Measurements from ENCODE around the gene DMTF1. TPM values are rescaled to one million over a fixed set of nuclear protein-coding genes. Genes with fewer than 3 reads are reported as not detected.

Gene DMTF1
- total and polyA plus RNA-seq, 2 of the 4 experiments (the other 2 are of a cell fraction) = 59.0 to 69.0 TPM

DNA sequence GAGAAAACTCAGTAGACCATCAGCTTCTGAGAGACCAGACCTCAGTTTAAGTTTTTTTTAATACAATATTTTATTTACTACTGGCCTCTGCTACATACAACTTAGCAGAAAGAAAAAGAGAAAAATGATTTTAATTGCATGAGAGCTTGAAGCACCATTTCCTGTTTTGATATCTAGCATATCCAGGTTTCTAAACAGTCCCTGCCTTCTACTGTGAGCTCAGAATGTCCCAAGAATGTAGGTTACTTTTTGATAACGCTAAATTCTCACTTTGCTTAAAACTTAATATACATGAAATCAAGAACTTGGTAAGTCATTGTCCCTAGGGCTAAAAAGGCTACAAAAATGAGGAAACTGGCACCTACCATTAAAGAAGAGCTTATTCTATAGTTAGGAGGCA, 60.2 kb downstream of the DMTF1 start:
- no peak overlapping the region for H2AK5ac ChIP-seq (ENCODE audit: low read depth, low read length)
- H3K18ac ChIP-seq (ENCODE audit: low read depth, low read length) = no peak overlapping the region
- H3K4me1 ChIP-seq (ENCODE audit: control insufficient read depth, insufficient read depth, low read length) = peaks cover 2% of the 10 kb centered on the region; the same call in 1 of the 2 replicates
- no peak overlapping the region for H2BK120ac ChIP-seq (ENCODE audit: low read depth, low read length)
- H3K14ac ChIP-seq (replicated peaks; ENCODE audit: low read depth, low read length) = no peak overlapping the region
- H3K27ac ChIP-seq (ENCODE audit: insufficient read depth, low read length) = no peak overlapping the region
- CTCF ChIA-PET = no interaction called here
- H3K4me3 ChIP-seq (ENCODE audit: insufficient read depth, low read depth, low read length) = no peak overlapping the region
- no peak overlapping the region for H3K23ac ChIP-seq (ENCODE audit: low read depth, low read length)
- in situ Hi-C loops (cut with MboI; ENCODE audit: low sequenced_read_pairs) (no loop called here), dilution Hi-C loops (cut with HindIII; ENCODE audit: low sequenced_read_pairs, unreplicated experiment) (no loop called here), intact Hi-C loops (cut with micrococcal nuclease) (no loop called here)
- TF ChIP-seq POLR2A (IDR thresholded peaks at IDR 0.05; ENCODE audit: low read depth, low read length) (no peak), ELK1 (IDR thresholded peaks at IDR 0.05; ENCODE audit: borderline replicate concordance, low read depth, low read length) (no peak), CEBPB (IDR thresholded peaks at IDR 0.05; ENCODE audit: low read depth, low read length) (no peak), USF2 (IDR thresholded peaks at IDR 0.05; ENCODE audit: low read depth, low read length) (no peak), NFE2L2 (IDR thresholded peaks at IDR 0.05; ENCODE audit: low read depth, low read length) (no peak), CHD1 (IDR thresholded peaks at IDR 0.05; ENCODE audit: low read depth, low read length) (no peak), FOS (IDR thresholded peaks at IDR 0.05; ENCODE audit: low read depth, low read length) (no peak), RCOR1 (IDR thresholded peaks at IDR 0.05; ENCODE audit: insufficient replicate concordance, low read length) (no peak), RFX5 (IDR thresholded peaks at IDR 0.05; ENCODE audit: low read depth, low read length) (no peak), SMC3 (IDR thresholded peaks at IDR 0.05; ENCODE audit: low read depth, low read length) (no peak), RAD21 (IDR thresholded peaks at IDR 0.05; ENCODE audit: low read length) (no peak), MAZ (IDR thresholded peaks at IDR 0.05; ENCODE audit: borderline replicate concordance, low read depth, low read length) (no peak), MAFK (IDR thresholded peaks at IDR 0.05; ENCODE audit: low read depth, low read length) (no peak), MXI1 (IDR thresholded peaks at IDR 0.05; ENCODE audit: borderline replicate concordance, low read depth, low read length) (no peak), BHLHE40 (IDR thresholded peaks at IDR 0.05; ENCODE audit: low read depth, low read length) (no peak)
- TF ChIP-seq, protein P1, sequence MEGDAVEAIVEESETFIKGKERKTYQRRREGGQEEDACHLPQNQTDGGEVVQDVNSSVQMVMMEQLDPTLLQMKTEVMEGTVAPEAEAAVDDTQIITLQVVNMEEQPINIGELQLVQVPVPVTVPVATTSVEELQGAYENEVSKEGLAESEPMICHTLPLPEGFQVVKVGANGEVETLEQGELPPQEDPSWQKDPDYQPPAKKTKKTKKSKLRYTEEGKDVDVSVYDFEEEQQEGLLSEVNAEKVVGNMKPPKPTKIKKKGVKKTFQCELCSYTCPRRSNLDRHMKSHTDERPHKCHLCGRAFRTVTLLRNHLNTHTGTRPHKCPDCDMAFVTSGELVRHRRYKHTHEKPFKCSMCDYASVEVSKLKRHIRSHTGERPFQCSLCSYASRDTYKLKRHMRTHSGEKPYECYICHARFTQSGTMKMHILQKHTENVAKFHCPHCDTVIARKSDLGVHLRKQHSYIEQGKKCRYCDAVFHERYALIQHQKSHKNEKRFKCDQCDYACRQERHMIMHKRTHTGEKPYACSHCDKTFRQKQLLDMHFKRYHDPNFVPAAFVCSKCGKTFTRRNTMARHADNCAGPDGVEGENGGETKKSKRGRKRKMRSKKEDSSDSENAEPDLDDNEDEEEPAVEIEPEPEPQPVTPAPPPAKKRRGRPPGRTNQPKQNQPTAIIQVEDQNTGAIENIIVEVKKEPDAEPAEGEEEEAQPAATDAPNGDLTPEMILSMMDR (conservative IDR thresholded peaks at IDR 0.05; ENCODE audit: low read depth, low read length) = no peak
- no peak overlapping the region for H4K8ac ChIP-seq (ENCODE audit: low read depth in 2 of 2, low read length in 2 of 2)
- no peak overlapping the region for H4K91ac ChIP-seq (ENCODE audit: insufficient read depth, low read depth, low read length)
- POLR2A ChIA-PET (ENCODE audit: unreplicated experiment) = interaction anchor here (0.6 kb wide), 1 partner anchor 9 kb away, joined by 3 read pairs; no protein-coding TSS in a partner anchor
- peaks cover 13% of the 10 kb centered on the region for H3K9me1 ChIP-seq (ENCODE audit: insufficient read depth, low read length)
- no CpG with 5 or more reads among the region's 1 CpG for WGBS, 2 experiments (ENCODE audit: extremely low coverage in 2 of 2, insufficient read length in 1 of 2)
- H2BK5ac ChIP-seq (ENCODE audit: low read depth, low read length, poor library complexity, severe bottlenecking) = no peak overlapping the region
- H2AFZ ChIP-seq (replicated peaks; ENCODE audit: low read length, poor library complexity) = no peak overlapping the region
- H4K20me1 ChIP-seq (ENCODE audit: insufficient read depth, low read length) = peaks cover 13% of the 10 kb centered on the region
- no peaks in the 10 kb centered on the region for H3K9me3 ChIP-seq (ENCODE audit: control insufficient read depth, insufficient read depth, low read length)
- ATAC-seq (ENCODE audit: low read depth) (peak; percentile 30; the same call in 1 of the 2 replicates), DNase-seq (no peak)
- H3K79me1 ChIP-seq (ENCODE audit: low read depth in 1 of 2, low read length in 2 of 2) = peaks cover 41 to 64% of the 10 kb centered on the region in 2 experiments
- H3K4me2 ChIP-seq (ENCODE audit: low read depth, low read length) = no peak overlapping the region
- no TSS peak for BruUV-seq (replicated peaks)
- H3K36me3 ChIP-seq (ENCODE audit: control insufficient read depth, insufficient read depth, low read length) = peaks cover 4% of the 10 kb centered on the region
- H3K56ac ChIP-seq (ENCODE audit: extremely low read depth, insufficient read depth, low read length) = no peak overlapping the region
- no peak overlapping the region for H3K4ac ChIP-seq (ENCODE audit: low read depth, low read length)
- no peak overlapping the region for H3K9ac ChIP-seq (ENCODE audit: low read depth, low read length)
- H2BK20ac ChIP-seq (ENCODE audit: low read depth, low read length) = no peak overlapping the region
- no peak overlapping the region for H2AK9ac ChIP-seq (replicated peaks; ENCODE audit: low read depth, low read length, poor library complexity)
- no peak overlapping the region for H2BK15ac ChIP-seq (ENCODE audit: low read depth, low read length)
- H3K27me3 ChIP-seq (ENCODE audit: control insufficient read depth, insufficient read depth, low read length) = no peaks in the 10 kb centered on the region
- H4K5ac ChIP-seq (ENCODE audit: low read depth, low read length) = no peak overlapping the region

Data from IMR-90 (cell line).